AG20443 (cell line): ENCODE data around the gene SYNCRIP.
A peak's percentile ranks its signal among the peaks of the same experiment; 100 is the strongest.
"Not testable (repeated sequence)": the region's sequence is repeated elsewhere in the genome, so short reads cannot be mapped to it uniquely, and the experiment has no call there.

ENCODE experiments used
- DNase-seq: peaks from one replicate; pipeline ENCODE4 v3.0.0; 2012; ENCODE audit warnings: low spot score, mixed read lengths

Gene SYNCRIP

GRCh38 chr6:85593438-85594196 lies 49.1 kb downstream of the SYNCRIP start, which contains the start of gene SNX14:
Gene SNX14, minus strand, starts transcription at chr6:85593858. Its CDS starts 140 bp downstream, at chr6:85593718.
- DNase-seq, result peak; percentile 99

- DNase-seq, result no peak
Measured at GRCh38 chr6:85592033-85592432, 50.7 kb downstream of the SYNCRIP start.

GRCh38 chr6:85591207-85591606 lies 51.5 kb downstream of the SYNCRIP start:
- no peak for DNase-seq

GRCh38 chr6:85585741-85586140 lies 56.9 kb downstream of the SYNCRIP start:
- no peak for DNase-seq

- DNase-seq, result not testable (repeated sequence)
Measured at GRCh38 chr6:85582832-85583231, 59.9 kb downstream of the SYNCRIP start.

- no peak for DNase-seq
Measured at GRCh38 chr6:85581572-85581971, 61.1 kb downstream of the SYNCRIP start.

GRCh38 chr6:85580878-85581267 lies 61.8 kb downstream of the SYNCRIP start:
- no peak for DNase-seq

- no peak for DNase-seq
Measured at GRCh38 chr6:85580118-85580877, 62.4 kb downstream of the SYNCRIP start.

GRCh38 chr6:85579581-85579980 lies 63.1 kb downstream of the SYNCRIP start:
- DNase-seq, result no peak

GRCh38 chr6:85576476-85576875 lies 66.2 kb downstream of the SYNCRIP start:
- DNase-seq, result no peak

GRCh38 chr6:85574932-85575598 lies 67.6 kb downstream of the SYNCRIP start:
- peak; percentile 24 for DNase-seq

- DNase-seq, result peak; percentile 26
Measured at GRCh38 chr6:85569323-85569722, 73.4 kb downstream of the SYNCRIP start.

- DNase-seq, result no peak
Measured at GRCh38 chr6:85568411-85568810, 74.3 kb downstream of the SYNCRIP start.

- no peak for DNase-seq
Measured at GRCh38 chr6:85565736-85566135, 77.0 kb downstream of the SYNCRIP start.

GRCh38 chr6:85564223-85564622 lies 78.5 kb downstream of the SYNCRIP start:
- DNase-seq, result not testable (repeated sequence)
